GM20000 (cell line): ENCODE data around the gene PIK3R6.
"Not testable (repeated sequence)": the region's sequence is repeated elsewhere in the genome, so short reads cannot be mapped to it uniquely, and the experiment has no call there.

Source experiments
- DNase-seq: peaks from one replicate; pipeline ENCODE4 v3.0.0; 2012; ENCODE audit warnings: low spot score
- CTCF ChIP-seq: IDR thresholded peaks from 2 replicates; pipeline ENCODE4 v1.5.1; 2012; ENCODE audit warnings: mild to moderate bottlenecking, control low read depth; ENCODE audit errors: extremely low read depth, missing control alignments

PIK3R6 gene

GRCh38 chr17:8885967-8886684 is 18.7 kb upstream of the PIK3R6 start:
- no peak for TF ChIP-seq CTCF
- DNase-seq: no peak

DNA sequence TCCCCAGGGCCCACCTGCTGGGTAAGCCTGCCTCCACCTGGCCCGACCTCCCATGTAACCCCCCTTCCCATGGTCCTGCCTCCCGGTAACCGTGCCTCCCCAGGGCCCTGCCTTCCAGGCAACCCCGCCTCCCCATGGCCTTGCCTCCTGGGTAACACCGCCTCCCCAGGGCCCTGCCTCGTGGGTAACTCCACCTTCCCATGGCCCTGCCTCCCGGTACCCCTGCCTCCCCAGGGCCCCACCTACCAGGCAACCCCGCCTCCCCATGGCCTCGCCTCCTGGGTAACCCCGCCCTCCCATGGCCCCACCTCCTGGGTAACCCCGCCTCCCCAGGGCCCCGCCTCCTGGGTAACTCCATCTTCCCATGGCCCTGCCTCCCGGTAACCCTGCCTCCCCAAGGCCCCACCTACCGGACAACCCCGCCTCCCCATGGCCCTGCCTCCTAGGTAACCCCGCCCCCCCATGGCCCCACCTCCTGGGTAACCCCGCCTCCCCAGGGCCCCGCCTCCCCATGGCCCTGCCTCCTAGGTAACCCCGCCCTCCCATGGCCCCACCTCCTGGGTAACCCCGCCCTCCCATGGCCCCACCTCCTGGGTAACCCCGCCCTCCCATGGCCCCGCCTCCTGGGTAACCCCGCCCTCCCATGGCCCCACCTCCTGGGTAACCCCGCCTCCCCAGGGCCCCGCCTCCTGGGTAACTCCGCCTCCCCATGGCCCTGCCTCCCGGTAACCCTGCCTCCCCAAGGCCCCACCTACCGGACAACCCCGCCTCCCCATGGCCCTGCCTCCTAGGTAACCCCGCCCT is 17.9 kb upstream of the PIK3R6 start:
- DNase-seq: not testable (repeated sequence)

GRCh38 chr17:8884336-8884990 is 17.0 kb upstream of the PIK3R6 start:
- no peak for TF ChIP-seq CTCF
- no peak for DNase-seq

GRCh38 chr17:8883353-8883752 is 15.9 kb upstream of the PIK3R6 start:
- TF ChIP-seq CTCF: no peak

GRCh38 chr17:8881606-8882005 is 14.1 kb upstream of the PIK3R6 start:
- DNase-seq: no peak
- TF ChIP-seq CTCF: no peak

More at GRCh38 chr17:8883353-8883752, 15.9 kb upstream of the PIK3R6 start:
- DNase-seq: no peak

- no peak for DNase-seq
- TF ChIP-seq CTCF: no peak
These were observed 13.0 kb upstream of the PIK3R6 start for GRCh38 chr17:8880466-8880865.

GRCh38 chr17:8879410-8879809 is 11.9 kb upstream of the PIK3R6 start:
- DNase-seq: no peak
- no peak for TF ChIP-seq CTCF
